Ascending aorta (tissue), 2 donors: Measurements from ENCODE around the gene RIN3. TPM values are rescaled to one million over a fixed set of nuclear protein-coding genes. Genes with fewer than 3 reads are reported as not detected.
A peak's percentile ranks its signal among the peaks of the same experiment; 100 is the strongest.

ENCODE experiments used
- DNase-seq, 2 donors: peaks; one replicate each; pipeline ENCODE4 v3.0.0-alpha.2; 2019; ENCODE audit warnings: low spot score in 2 of 2
- H3K27ac ChIP-seq, 2 donors: fragments of 200-600 bp; sonication (generic); one replicate each; pipeline ENCODE4 v1.5.1; 2016 to 2017; ENCODE audit warnings: mild to moderate bottlenecking in 1 of 2
- H3K27me3 ChIP-seq: fragments of 200-600 bp; sonication (generic); one replicate; pipeline ENCODE4 v1.5.1; 2017
- H3K36me3 ChIP-seq, 2 donors: fragments of 200-600 bp; sonication (generic); one replicate each; pipeline ENCODE4 v1.5.1; 2016
- H3K4me1 ChIP-seq, 2 donors: fragments of 200-600 bp; sonication (generic); one replicate each; pipeline ENCODE4 v1.5.1; 2016 to 2017; ENCODE audit warnings: mild to moderate bottlenecking in 1 of 2
- H3K4me3 ChIP-seq, 2 donors: fragments of 200-600 bp; sonication (generic); one replicate each; pipeline ENCODE4 v1.5.1; 2016 to 2017; ENCODE audit warnings: mild to moderate bottlenecking in 1 of 2
- H3K9me3 ChIP-seq, 2 donors: fragments of 200-600 bp; sonication (generic); one replicate each; pipeline ENCODE4 v1.5.1; 2016
- intact Hi-C: fragments of 100-400 bp; cut with DNase I; formaldehyde crosslinking; loops from one replicate; pipeline ENCODE4 v1.15.1; 2023
- total RNA-seq: library from RNA; depleted of rRNA; stranded (reverse); fragments of >200 nt; gene quantifications from one replicate; pipeline ENCODE4 v1.1.0, GENCODE V29; 2016
- TF ChIP-seq, protein P1 (sequence below), 3 experiments: fragments of 200-600 bp in 2 of 3; fragments of 450-650 bp in 1 of 3; sonication (generic) in 2 of 3; IDR thresholded peaks; one replicate each; pipeline ENCODE4 v1.5.1; 2016 to 2019; ENCODE audit warnings: antibody characterized with exemption in 3 of 3, mild to moderate bottlenecking in 1 of 3, moderate library complexity in 1 of 3

The RIN3 gene
- total RNA-seq, 1 donor from 2014 or later: 30.3 TPM

DNA sequence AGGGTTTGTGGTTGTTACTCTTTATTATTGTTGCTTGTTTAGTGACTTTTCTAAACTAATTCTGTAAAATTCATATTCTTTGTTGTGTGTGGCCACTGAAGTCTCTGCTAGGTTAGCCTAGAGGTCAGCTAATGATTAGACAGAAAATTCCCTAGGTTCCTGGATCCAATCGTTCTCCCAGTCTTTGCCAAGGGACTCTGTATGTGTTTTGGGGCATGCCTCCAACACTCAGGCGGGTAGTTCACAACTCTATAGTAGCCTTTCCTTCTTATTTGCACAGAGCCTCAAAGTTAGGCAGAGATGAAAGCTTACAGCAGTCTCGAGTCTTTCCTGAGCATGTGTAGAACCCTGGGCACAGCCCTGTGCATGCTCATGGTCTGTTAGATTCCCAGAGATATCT lies 32.7 kb upstream of the RIN3 start:
- intact Hi-C loops: no loop called here
- Histone ChIP-seq H3K36me3 (no peaks in the 10 kb centered on the region), H3K4me1 (no peaks in the 10 kb centered on the region), H3K9me3 (no peaks in the 10 kb centered on the region), H3K27me3 (no peaks in the 10 kb centered on the region), H3K4me3 (no peak overlapping the region), H3K27ac (peak overlapping the region in 1 of 2 donors; percentile 25)
- peak in 1 of 2 donors; percentile 21 for DNase-seq
- TF ChIP-seq, protein P1, sequence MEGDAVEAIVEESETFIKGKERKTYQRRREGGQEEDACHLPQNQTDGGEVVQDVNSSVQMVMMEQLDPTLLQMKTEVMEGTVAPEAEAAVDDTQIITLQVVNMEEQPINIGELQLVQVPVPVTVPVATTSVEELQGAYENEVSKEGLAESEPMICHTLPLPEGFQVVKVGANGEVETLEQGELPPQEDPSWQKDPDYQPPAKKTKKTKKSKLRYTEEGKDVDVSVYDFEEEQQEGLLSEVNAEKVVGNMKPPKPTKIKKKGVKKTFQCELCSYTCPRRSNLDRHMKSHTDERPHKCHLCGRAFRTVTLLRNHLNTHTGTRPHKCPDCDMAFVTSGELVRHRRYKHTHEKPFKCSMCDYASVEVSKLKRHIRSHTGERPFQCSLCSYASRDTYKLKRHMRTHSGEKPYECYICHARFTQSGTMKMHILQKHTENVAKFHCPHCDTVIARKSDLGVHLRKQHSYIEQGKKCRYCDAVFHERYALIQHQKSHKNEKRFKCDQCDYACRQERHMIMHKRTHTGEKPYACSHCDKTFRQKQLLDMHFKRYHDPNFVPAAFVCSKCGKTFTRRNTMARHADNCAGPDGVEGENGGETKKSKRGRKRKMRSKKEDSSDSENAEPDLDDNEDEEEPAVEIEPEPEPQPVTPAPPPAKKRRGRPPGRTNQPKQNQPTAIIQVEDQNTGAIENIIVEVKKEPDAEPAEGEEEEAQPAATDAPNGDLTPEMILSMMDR (IDR thresholded peaks at IDR 0.05): no peak

DNA sequence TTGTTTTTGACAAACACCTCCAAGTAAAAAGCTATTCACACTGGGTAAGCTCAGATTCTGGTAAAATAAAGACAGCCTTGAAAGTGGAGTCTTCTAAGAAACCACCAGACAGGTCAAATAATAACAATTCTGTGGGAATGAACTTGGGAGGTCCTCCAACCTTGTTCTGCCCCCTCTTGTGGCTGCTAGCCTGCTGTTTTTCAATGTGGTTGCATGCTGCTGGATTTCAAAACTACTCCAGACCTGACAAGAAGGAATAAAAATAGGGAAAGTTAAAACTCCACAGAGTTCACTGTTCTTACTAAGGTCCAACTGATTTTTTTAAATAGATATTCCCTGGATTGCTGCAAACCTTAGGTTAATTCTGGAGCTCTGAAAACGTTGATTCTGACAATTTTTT lies 32.2 kb upstream of the RIN3 start:
- H3K27me3 ChIP-seq: no peaks in the 10 kb centered on the region
- peak in 1 of 2 donors; percentile 40 for DNase-seq
- no peaks in the 10 kb centered on the region for H3K36me3 ChIP-seq
- intact Hi-C loops: no loop called here
- H3K27ac ChIP-seq: peak overlapping the region in 1 of 2 donors; percentile 25
- H3K4me3 ChIP-seq: no peak overlapping the region
- H3K4me1 ChIP-seq: no peaks in the 10 kb centered on the region
- no peaks in the 10 kb centered on the region for H3K9me3 ChIP-seq
- TF ChIP-seq, protein P1 (IDR thresholded peaks at IDR 0.05): peak in 1 of 3 experiments; percentile 26

DNA sequence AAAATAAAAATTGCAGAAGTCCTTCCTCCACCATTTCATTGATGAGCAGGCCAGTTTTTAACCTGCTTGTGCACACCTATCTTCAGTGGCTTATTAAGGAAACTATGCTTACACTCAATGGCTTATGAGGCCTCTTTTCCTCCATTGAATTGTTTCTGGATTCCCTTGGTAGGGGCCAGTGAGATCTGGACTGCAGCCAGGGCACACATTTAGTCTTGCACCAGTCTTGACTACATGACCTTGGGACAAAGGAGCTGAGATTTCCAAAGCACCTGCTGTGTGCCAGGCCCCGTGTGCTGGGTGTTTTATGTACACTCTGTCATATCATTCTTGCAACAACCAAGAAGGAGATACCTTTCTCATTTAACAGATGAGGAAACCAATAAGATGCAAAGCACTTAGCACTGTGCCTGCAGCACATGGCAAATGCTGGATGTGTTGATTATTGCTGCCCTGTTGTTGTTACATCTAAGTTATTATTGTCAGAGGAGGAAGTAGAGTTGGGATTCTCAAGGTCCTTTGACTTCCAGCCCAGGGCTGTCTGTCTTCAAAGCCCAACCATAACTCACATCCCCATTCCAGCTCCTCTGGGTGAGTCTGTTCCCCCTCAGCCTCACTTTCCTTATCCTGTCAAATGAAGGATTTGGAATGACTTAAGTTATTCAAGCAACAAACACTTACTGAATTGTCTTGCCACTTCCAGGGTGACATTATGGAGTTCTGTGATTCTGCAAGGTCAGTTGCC lies 31.6 kb upstream of the RIN3 start:
- Histone ChIP-seq H3K27me3 (no peaks in the 10 kb centered on the region), H3K4me3 (no peak overlapping the region), H3K9me3 (no peaks in the 10 kb centered on the region), H3K27ac (no peak overlapping the region), H3K36me3 (no peaks in the 10 kb centered on the region), H3K4me1 (no peaks in the 10 kb centered on the region)
- intact Hi-C loops: no loop called here
- TF ChIP-seq, protein P1 (IDR thresholded peaks at IDR 0.05): no peak
- peak in 1 of 2 donors; percentile 53 for DNase-seq

GRCh38 chr14:92482621-92483319 lies 30.8 kb upstream of the RIN3 start:
- Histone ChIP-seq H3K27ac (no peak overlapping the region), H3K36me3 (no peaks in the 10 kb centered on the region), H3K4me1 (no peaks in the 10 kb centered on the region), H3K9me3 (no peaks in the 10 kb centered on the region), H3K4me3 (no peak overlapping the region), H3K27me3 (no peaks in the 10 kb centered on the region)
- intact Hi-C loops: no loop called here
- TF ChIP-seq, protein P1 (IDR thresholded peaks at IDR 0.05): no peak
- DNase-seq: peak in 1 of 2 donors; percentile 42

DNA sequence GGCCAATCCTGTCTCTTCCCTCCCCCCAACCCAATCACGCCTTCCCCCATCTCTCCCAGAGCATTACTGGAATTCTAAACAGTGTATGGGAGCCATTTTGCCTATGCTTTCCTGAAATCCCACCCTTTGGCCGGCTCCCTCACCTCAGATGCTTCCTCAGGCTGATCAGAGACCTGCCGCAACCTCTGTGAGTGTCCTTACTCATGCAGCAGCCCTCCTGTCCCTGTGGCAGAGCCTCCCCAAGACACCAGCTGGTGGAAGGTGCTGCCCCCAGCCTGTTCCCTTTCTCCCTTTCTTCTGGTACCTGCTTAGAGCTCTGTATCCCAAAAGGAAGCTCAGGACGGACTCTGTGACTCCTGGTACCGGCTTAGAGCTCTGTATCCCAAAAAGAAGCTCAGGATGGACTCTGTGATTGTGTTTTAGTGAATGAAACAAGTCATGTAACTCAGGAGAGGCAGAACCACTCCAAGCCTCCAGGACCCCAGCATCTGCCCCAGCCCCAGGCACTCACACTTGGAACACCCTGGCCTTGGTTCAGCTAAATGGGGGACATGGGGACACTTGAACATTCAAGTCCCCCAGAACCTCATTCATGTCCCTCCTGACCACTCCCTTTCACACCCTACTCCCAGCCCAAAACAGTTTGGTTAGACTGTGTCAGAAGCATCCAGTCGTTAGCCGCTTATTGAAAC lies 29.3 kb upstream of the RIN3 start:
- Histone ChIP-seq H3K4me1 (no peaks in the 10 kb centered on the region), H3K36me3 (no peaks in the 10 kb centered on the region), H3K27ac (no peak overlapping the region), H3K4me3 (no peak overlapping the region), H3K27me3 (no peaks in the 10 kb centered on the region), H3K9me3 (no peaks in the 10 kb centered on the region)
- intact Hi-C loops: no loop called here
- TF ChIP-seq, protein P1 (IDR thresholded peaks at IDR 0.05): no peak
- no peak for DNase-seq
